Measurements from ENCODE around the gene AMIGO1.

AMIGO1 gene

DNA sequence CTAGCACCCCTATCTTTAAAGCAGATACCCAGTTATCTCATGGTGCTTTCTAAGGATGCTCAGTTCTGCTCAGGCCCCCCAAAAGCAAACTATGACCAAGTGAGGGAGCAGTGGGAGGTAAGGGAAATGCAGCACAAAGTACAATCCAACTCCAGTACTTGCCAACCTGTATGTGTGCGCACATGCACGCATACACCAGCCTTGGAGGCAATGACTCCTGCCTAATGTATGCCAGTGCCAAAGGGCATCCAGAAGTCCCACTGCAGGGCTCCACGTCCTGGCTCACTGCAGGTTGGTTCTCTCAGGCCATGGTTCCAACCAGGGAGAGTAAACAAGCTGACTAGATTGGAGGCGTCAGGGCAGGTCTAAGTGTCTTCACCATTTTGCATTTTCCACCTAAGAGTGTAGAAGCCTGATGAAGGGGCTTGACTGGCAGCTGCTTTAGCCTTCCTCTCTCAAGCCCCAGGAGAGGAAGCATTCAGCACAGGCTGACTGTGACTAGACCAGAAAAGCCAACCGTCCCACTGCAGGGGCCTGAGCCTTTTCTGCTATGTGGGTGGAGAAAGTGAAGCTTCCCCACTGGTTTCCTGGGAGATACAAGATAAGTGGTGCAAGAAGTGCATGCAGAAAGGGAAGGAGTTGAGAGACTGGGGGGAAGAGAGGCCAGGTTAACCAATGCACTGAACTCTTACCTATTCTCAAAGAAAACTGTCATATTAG lies 7.7 kb downstream of the AMIGO1 start:
- no peak for DNase-seq

GRCh38 chr1:109500941-109501381 lies 8.6 kb downstream of the AMIGO1 start:
- DNase-seq, result no peak

- DNase-seq, result peak; percentile 87
These were observed 9.6 kb downstream of the AMIGO1 start for GRCh38 chr1:109499661-109500536.

- DNase-seq, result no peak
These were observed 10.4 kb downstream of the AMIGO1 start for GRCh38 chr1:109499081-109499480.

DNA sequence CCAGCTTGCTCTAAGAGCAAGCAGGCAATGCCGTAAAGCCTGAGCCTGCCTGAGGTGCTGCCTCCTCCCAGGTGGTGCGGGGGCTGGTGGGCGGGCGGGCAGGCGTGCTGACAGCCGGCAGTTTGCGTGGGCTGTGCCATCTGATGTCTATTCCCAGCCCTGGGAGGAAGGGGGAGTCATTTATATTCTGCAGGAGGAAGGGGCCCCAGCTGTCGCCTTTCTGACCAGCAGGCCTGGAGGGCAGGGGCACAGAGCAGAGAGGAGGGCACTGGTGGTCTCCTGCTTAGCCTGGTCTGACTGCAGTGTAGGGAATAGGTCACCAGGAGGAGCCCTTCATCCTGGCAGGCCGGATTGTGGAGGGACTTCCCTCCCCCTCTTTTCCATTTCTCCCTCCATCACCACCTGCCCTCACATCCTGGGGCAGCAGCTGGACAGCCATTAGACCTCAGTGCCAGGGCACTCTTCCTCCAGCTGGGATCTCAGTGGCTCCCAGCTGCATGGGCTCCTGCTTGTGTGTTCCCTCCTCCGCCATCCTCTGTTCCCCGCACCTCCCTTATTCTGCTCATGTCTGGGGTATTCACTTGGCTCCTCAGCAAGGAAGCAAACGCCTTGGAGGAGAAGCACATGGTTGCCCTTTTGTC lies 11.2 kb downstream of the AMIGO1 start:
- DNase-seq, result no peak

DNA sequence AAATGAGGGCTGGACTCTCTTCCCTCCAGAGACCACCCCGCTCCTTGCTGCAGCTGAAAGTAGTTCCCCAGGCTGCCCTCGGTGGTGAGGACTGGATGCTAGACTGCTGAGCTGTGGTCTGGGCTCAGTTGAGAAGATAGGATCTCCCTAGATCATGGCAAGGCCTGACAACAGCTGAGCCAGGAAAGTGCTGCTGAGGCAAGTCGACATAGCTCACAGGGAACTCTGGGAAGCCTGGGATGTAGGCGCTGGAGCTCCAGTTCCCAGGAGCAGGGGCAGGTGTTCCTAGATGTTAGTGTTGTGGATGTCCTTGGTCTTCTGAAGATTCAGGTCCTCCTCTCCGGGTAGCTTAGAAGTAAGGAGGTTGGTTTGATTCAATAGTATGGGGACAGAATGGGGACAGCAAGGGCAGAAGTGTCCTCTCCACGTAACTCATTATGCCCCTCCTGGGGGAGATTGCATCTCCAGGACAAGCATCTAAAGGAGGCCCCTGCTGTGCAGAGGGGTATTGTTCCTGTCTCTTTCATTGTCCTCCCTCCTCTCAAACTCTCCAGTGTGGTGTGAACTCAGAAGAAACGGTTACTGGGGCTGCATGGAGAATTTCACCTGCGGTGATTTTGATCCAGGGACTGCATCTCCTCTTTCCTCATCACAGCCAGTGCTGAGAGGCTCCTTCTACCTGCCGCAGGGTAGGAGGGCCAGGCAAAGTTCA lies 11.9 kb downstream of the AMIGO1 start:
- DNase-seq, result peak; percentile 39

DNA sequence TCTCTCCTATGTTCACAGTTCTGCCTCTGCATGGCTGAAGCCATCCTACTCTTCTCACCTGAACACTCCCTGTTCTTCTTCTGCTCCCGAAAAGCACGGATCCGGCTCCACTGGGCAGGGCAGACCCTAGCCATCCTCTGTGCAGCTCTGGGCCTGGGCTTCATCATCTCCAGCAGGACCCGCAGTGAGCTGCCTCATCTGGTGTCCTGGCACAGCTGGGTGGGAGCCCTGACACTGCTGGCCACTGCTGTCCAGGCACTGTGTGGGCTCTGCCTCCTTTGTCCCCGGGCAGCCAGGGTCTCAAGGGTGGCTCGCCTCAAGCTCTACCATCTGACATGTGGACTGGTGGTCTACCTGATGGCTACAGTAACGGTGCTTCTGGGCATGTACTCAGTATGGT lies 13.8 kb downstream of the AMIGO1 start:
- DNase-seq, result no peak

- peak; percentile 84 for DNase-seq
These were observed 15.6 kb downstream of the AMIGO1 start, which contains the start of gene CYB561D1 for GRCh38 chr1:109493805-109494539. CYB561D1 (plus strand) TSS chr1:109494094; CDS start chr1:109494140, 46 bp downstream.

DNA sequence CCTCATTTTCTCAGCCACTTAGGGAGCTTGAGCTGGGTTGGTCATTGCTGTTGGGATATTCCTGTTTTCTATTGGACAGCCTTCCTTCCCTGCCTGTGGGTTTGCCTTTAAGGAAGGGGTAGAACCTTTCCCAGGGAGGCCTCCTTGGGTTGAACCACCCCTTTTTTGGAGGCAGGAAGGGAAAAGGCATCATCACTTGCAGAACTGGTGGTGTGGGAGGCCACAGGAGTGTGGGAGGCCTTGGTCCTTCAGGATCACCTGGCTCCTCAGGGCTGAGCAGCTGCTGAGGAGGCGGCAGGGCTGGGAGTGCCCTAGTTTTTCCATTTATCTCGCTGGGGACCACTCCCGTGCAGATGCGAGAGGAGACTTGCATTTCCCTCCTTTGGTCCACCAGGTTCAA lies 16.3 kb downstream of the AMIGO1 start:
- no peak for DNase-seq

GRCh38 chr1:109492779-109493178 lies 16.7 kb downstream of the AMIGO1 start:
- no peak for DNase-seq

GRCh38 chr1:109491372-109491771 lies 18.2 kb downstream of the AMIGO1 start:
- DNase-seq, result no peak

DNA sequence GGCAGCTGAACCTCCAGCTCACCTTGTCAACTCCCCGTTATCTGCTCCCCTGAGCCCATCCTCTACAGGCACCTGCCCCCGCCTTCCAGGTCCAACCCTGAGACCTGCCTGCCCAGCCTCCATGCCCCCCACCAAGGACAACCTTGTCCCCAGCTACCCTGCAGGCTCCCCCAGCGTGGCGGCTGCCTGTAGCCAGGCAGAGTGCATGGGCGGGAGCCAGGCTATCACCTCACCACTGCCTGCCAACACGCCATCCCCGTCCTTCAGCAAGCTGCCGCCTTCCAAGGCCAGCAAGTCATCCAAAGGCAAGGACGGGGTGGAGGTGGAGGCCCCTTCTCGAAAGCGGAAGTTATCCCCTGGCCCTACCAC lies 18.6 kb downstream of the AMIGO1 start:
- no peak for DNase-seq

GRCh38 chr1:109490029-109490933 lies 19.2 kb downstream of the AMIGO1 start:
- DNase-seq, result peak; percentile 75

DNA sequence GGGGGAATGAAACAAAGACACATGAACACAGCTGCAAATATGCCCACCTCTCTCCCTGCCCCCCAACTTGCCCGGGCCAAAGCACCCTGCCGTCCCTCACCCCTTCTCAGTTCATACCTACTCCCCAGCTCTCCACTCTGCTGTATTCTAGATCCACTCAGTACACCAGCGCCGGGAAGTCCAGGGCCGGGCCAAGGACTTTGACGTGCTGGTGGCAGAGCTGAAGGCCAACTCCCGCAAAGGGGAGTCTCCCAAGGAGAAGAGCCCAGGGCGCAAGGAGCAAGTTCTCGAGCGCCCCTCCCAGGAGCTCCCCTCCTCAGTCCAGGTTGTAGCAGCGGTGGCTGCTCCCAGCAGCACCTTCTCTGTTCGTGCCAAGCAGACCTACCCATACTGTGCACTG lies 20.8 kb downstream of the AMIGO1 start:
- no peak for DNase-seq

- no peak for DNase-seq
These were observed 21.3 kb downstream of the AMIGO1 start for GRCh38 chr1:109488201-109488600.

DNA sequence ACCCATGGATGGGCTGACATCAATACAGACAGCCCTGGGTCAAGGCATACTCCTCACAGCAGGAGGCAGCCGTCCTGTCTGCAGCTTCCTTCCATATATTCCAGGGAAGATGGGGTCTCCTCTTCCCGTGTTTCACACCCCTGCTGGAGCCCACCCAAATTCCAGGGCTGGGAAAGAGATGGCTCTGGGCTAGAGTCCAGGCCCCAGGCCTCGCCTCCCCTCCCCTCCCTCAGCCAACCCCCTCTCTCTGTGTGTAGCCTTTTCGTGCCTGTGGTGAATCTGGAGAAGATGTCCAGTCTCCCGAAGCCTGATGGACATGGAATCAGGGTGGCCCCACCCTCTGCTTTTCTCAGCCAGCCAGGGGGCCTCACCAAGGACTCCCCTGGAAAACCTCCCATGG lies 22.3 kb downstream of the AMIGO1 start:
- DNase-seq, result no peak

DNA sequence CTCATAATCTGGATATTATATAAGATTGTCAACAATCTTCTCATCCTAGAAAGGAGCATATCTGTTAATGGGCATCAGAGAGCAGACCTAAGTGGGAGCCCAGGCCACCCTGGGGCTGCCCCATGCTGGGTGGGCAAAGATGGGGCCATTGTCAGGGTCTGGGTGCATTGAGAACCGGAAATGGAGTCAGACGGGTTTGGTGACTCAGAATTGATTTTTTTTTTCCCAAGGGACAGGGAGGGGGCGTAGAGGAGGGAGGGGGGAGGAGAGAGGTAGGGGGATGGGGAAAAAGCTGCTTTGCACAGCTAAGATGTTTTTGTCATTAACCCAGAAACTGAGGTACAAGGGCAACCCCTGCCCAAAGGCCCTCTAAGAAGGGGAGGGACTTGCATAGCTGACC lies 24.5 kb downstream of the AMIGO1 start:
- no peak for DNase-seq

- DNase-seq, result no peak
These were observed 25.0 kb downstream of the AMIGO1 start for GRCh38 chr1:109484519-109484975.

DNA sequence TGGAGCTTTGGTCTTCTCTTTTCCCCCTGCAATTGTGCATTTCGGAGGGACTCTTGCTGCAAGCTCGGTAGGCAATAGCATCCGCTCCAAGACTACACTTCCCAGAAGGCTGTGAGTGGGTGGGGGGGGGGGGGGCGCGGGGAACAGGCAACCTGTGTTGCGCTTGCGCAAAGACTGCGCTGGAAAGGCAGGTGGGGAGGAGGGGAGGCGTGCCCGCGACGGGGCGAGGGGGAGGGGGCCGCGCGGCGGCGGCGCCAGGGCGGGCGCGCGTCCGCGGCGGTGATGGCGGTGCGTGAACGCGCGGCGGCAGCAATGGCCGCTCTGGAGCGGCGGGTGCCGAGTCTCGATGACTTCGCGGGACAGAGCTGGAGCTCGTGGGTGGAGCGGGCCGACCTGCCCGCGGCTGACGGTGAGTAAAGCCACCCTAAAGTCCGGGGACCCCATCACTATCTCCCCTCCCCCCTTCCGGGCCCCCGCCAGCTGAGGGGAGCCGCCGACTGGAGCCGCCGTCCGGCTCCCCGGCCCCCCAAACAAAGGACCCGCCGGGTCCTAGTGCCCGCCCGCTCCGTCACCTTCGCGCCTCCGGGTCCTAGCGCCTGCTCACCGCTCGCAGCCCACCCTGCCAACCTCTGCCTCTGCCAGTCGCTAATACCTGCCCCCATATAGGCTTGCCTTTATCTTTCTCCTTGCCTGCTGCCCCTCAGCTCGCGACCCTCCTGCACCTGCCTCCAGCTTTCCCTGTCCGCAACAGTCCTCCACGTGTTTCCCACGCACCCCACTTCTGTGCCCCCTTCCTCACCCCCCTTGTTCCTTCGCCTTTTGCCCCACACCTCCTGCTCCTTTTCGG lies 25.6 kb downstream of the AMIGO1 start, which contains the start of gene ATXN7L2:
TSS of gene ATXN7L2 (plus strand) at position 234 of the 847 bp plus-strand sequence. CDS start at position 283, 49 bp downstream.
- peak; percentile 90 for DNase-seq

Data from NCI-H2227 treated with DMSO at 0.1 percent for 48 hours (cell line).